PFSK-1 (cell line): ENCODE results near the gene FUT8.

Source experiments
- FOXP2 ChIP-seq: optimal IDR thresholded peaks from 2 replicates; pipeline ENCODE3; 2011; ENCODE audit warnings: borderline replicate concordance, control low read depth, inconsistent platforms; ENCODE audit not compliant: insufficient read depth; ENCODE audit errors: extremely low read length, extremely low read depth
- POLR2AphosphoS5 ChIP-seq: IDR thresholded peaks from 2 replicates; pipeline ENCODE4 v1.6.1; 2012; ENCODE audit warnings: low read depth, mild to moderate bottlenecking, control low read depth, low read length, moderate library complexity
- SIN3A ChIP-seq: IDR thresholded peaks from 2 replicates; pipeline ENCODE4 v1.6.1; 2012; ENCODE audit warnings: mild to moderate bottlenecking, low read length, moderate library complexity, borderline replicate concordance; ENCODE audit not compliant: insufficient read depth
- TAF1 ChIP-seq: IDR thresholded peaks from 2 replicates; pipeline ENCODE4 v1.6.1; 2012; ENCODE audit warnings: low read length, control low read depth, borderline replicate concordance; ENCODE audit not compliant: insufficient read depth
- TF ChIP-seq, protein P1 (sequence below), 2 experiments: IDR thresholded peaks; 2 replicates each; pipeline versions ENCODE4 v1.6.1 to v1.8.0; 2011 to 2012; ENCODE audit warnings: low read depth in 2 of 2, low read length in 2 of 2, control low read depth in 1 of 2, inconsistent platforms in 1 of 2, mild to moderate bottlenecking in 1 of 2, moderate library complexity in 1 of 2; ENCODE audit not compliant: insufficient read depth in 1 of 2

DNA sequence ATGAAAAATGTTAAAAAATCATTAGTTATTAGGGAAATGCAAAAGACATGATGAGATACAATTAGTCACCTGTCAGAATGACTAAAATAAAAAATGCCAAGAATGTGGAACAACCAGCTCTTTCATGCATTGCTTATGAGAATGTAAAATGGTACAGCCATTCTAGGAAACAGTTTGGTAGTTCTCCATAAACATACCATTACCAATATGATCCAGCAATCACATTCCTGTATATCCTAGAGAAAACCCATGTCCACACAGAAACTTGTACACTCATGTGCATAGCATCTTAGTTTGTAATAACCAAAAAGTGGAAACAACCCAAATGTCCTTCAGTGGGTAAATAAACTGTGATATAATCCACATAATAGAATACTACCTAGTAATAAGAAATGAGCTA, 245.7 kb downstream of the FUT8 start:
- TF ChIP-seq TAF1 (no peak), POLR2AphosphoS5 (no peak), SIN3A (no peak), FOXP2 (no peak)
- TF ChIP-seq, protein P1, sequence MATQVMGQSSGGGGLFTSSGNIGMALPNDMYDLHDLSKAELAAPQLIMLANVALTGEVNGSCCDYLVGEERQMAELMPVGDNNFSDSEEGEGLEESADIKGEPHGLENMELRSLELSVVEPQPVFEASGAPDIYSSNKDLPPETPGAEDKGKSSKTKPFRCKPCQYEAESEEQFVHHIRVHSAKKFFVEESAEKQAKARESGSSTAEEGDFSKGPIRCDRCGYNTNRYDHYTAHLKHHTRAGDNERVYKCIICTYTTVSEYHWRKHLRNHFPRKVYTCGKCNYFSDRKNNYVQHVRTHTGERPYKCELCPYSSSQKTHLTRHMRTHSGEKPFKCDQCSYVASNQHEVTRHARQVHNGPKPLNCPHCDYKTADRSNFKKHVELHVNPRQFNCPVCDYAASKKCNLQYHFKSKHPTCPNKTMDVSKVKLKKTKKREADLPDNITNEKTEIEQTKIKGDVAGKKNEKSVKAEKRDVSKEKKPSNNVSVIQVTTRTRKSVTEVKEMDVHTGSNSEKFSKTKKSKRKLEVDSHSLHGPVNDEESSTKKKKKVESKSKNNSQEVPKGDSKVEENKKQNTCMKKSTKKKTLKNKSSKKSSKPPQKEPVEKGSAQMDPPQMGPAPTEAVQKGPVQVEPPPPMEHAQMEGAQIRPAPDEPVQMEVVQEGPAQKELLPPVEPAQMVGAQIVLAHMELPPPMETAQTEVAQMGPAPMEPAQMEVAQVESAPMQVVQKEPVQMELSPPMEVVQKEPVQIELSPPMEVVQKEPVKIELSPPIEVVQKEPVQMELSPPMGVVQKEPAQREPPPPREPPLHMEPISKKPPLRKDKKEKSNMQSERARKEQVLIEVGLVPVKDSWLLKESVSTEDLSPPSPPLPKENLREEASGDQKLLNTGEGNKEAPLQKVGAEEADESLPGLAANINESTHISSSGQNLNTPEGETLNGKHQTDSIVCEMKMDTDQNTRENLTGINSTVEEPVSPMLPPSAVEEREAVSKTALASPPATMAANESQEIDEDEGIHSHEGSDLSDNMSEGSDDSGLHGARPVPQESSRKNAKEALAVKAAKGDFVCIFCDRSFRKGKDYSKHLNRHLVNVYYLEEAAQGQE (IDR thresholded peaks at IDR 0.05; ENCODE audit: insufficient read depth in 1 of 2, low read depth in 2 of 2, low read length in 2 of 2): no peak
